ENCODE measurements around the gene GPR42.

- TF ChIP-seq EGR1 (IDR thresholded peaks at IDR 0.05) (no peak), MAX (IDR thresholded peaks at IDR 0.05) (no peak), EP300 (IDR thresholded peaks at IDR 0.05; ENCODE audit: borderline replicate concordance) (no peak), TAF1 (IDR thresholded peaks at IDR 0.05; ENCODE audit: low read depth) (no peak)
- TF ChIP-seq, protein P1, sequence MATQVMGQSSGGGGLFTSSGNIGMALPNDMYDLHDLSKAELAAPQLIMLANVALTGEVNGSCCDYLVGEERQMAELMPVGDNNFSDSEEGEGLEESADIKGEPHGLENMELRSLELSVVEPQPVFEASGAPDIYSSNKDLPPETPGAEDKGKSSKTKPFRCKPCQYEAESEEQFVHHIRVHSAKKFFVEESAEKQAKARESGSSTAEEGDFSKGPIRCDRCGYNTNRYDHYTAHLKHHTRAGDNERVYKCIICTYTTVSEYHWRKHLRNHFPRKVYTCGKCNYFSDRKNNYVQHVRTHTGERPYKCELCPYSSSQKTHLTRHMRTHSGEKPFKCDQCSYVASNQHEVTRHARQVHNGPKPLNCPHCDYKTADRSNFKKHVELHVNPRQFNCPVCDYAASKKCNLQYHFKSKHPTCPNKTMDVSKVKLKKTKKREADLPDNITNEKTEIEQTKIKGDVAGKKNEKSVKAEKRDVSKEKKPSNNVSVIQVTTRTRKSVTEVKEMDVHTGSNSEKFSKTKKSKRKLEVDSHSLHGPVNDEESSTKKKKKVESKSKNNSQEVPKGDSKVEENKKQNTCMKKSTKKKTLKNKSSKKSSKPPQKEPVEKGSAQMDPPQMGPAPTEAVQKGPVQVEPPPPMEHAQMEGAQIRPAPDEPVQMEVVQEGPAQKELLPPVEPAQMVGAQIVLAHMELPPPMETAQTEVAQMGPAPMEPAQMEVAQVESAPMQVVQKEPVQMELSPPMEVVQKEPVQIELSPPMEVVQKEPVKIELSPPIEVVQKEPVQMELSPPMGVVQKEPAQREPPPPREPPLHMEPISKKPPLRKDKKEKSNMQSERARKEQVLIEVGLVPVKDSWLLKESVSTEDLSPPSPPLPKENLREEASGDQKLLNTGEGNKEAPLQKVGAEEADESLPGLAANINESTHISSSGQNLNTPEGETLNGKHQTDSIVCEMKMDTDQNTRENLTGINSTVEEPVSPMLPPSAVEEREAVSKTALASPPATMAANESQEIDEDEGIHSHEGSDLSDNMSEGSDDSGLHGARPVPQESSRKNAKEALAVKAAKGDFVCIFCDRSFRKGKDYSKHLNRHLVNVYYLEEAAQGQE (IDR thresholded peaks at IDR 0.05; ENCODE audit: low read depth) = no peak
Measured at GRCh38 chr19:35392742-35393715, 22.2 kb downstream of the GPR42 start.

Data from Ishikawa (cell line).